ENCODE data around the gene KRT2. TPM values are rescaled to one million over a fixed set of nuclear protein-coding genes. Genes with fewer than 3 reads are reported as not detected.

The KRT2 gene
- not detected for total RNA-seq

GRCh38 chr12:52651726-52652261, at the start of gene KRT2:
Gene KRT2 (minus strand): TSS chr12:52652211. CDS start chr12:52652142, 69 bp downstream.
- H3K27ac Mint-ChIP-seq, result no peak within 1 kb of the TSS

GRCh38 chr12:52701281-52701680, 49.3 kb upstream of the KRT2 start:
- Mint-ChIP-seq H3K27ac (no peak overlapping the region), H3K9me3 (no peaks in the 10 kb centered on the region), H3K36me3 (no peaks in the 10 kb centered on the region)
- ATAC-seq (no peak), DNase-seq (ENCODE audit: low spot score in 2 of 2) (no peak)

More at GRCh38 chr12:52651726-52652261, at the start of gene KRT2:
- no peak for ATAC-seq
- no peak for DNase-seq (ENCODE audit: low spot score in 2 of 2)
- H3K36me3 Mint-ChIP-seq, result no peaks in the 10 kb centered on the region
- no peaks in the 10 kb centered on the region for H3K9me3 Mint-ChIP-seq

GRCh38 chr12:52699960-52700359, 47.9 kb upstream of the KRT2 start:
- Mint-ChIP-seq H3K36me3 (no peaks in the 10 kb centered on the region), H3K27ac (no peak overlapping the region), H3K9me3 (no peaks in the 10 kb centered on the region)
- no peak for ATAC-seq
- DNase-seq (ENCODE audit: low spot score in 2 of 2), result no peak

GRCh38 chr12:52699373-52699772, 47.4 kb upstream of the KRT2 start:
- Mint-ChIP-seq H3K36me3 (no peaks in the 10 kb centered on the region), H3K27ac (no peak overlapping the region), H3K9me3 (no peaks in the 10 kb centered on the region)
- DNase-seq (ENCODE audit: low spot score in 2 of 2) (no peak), ATAC-seq (no peak)

GRCh38 chr12:52698651-52699340, 46.8 kb upstream of the KRT2 start:
- no peaks in the 10 kb centered on the region for H3K36me3 Mint-ChIP-seq

GRCh38 chr12:52697058-52697582, 45.1 kb upstream of the KRT2 start:
- DNase-seq (ENCODE audit: low spot score in 2 of 2) (no peak), ATAC-seq (no peak)
- no peak overlapping the region for H3K27ac Mint-ChIP-seq
- H3K9me3 Mint-ChIP-seq, result no peaks in the 10 kb centered on the region
- no peaks in the 10 kb centered on the region for H3K36me3 Mint-ChIP-seq

More at GRCh38 chr12:52698651-52699340, 46.8 kb upstream of the KRT2 start:
- Mint-ChIP-seq H3K9me3 (no peaks in the 10 kb centered on the region), H3K27ac (no peak overlapping the region)
- ATAC-seq, result no peak
- DNase-seq (ENCODE audit: low spot score in 2 of 2), result no peak

GRCh38 chr12:52696588-52696987, 44.6 kb upstream of the KRT2 start:
- Mint-ChIP-seq H3K36me3 (no peaks in the 10 kb centered on the region), H3K9me3 (no peaks in the 10 kb centered on the region), H3K27ac (no peak overlapping the region)
- DNase-seq (ENCODE audit: low spot score in 2 of 2), result no peak
- no peak for ATAC-seq

GRCh38 chr12:52695039-52695438, 43.0 kb upstream of the KRT2 start:
- Mint-ChIP-seq H3K36me3 (no peaks in the 10 kb centered on the region), H3K27ac (no peak overlapping the region), H3K9me3 (no peaks in the 10 kb centered on the region)
- DNase-seq (ENCODE audit: low spot score in 2 of 2) (no peak), ATAC-seq (no peak)

- Mint-ChIP-seq H3K27ac (no peak overlapping the region), H3K9me3 (no peaks in the 10 kb centered on the region), H3K36me3 (no peaks in the 10 kb centered on the region)
- ATAC-seq (no peak), DNase-seq (ENCODE audit: low spot score in 2 of 2) (no peak)
These were observed 42.1 kb upstream of the KRT2 start for GRCh38 chr12:52694151-52694550.

GRCh38 chr12:52693261-52693660, 41.2 kb upstream of the KRT2 start:
- no peaks in the 10 kb centered on the region for H3K36me3 Mint-ChIP-seq
- no peak overlapping the region for H3K27ac Mint-ChIP-seq
- no peak for DNase-seq (ENCODE audit: low spot score in 2 of 2)
- no peak for ATAC-seq
- H3K9me3 Mint-ChIP-seq, result no peaks in the 10 kb centered on the region

- ATAC-seq, result no peak
- no peak for DNase-seq (ENCODE audit: low spot score in 2 of 2)
- Mint-ChIP-seq H3K27ac (no peak overlapping the region), H3K9me3 (no peaks in the 10 kb centered on the region), H3K36me3 (no peaks in the 10 kb centered on the region)
These were observed 40.2 kb upstream of the KRT2 start for GRCh38 chr12:52692254-52692653.

- Mint-ChIP-seq H3K27ac (peak overlapping the region in 1 of 2 donors; percentile 59), H3K9me3 (no peaks in the 10 kb centered on the region), H3K36me3 (no peaks in the 10 kb centered on the region)
- no peak for DNase-seq (ENCODE audit: low spot score in 2 of 2)
- no peak for ATAC-seq
These were observed 39.8 kb upstream of the KRT2 start for GRCh38 chr12:52691841-52692150.

- Mint-ChIP-seq H3K36me3 (no peaks in the 10 kb centered on the region), H3K27ac (peak overlapping the region in 1 of 2 donors; percentile 59), H3K9me3 (no peaks in the 10 kb centered on the region)
- DNase-seq (ENCODE audit: low spot score in 2 of 2) (peak in 1 of 2 donors; percentile 47), ATAC-seq (peak; percentile 73 to 81)
These were observed 39.2 kb upstream of the KRT2 start for GRCh38 chr12:52691076-52691840.

- no peaks in the 10 kb centered on the region for H3K9me3 Mint-ChIP-seq
- DNase-seq (ENCODE audit: low spot score in 2 of 2) (no peak), ATAC-seq (peak in 1 of 2 donors; percentile 16)
- no peaks in the 10 kb centered on the region for H3K36me3 Mint-ChIP-seq
- peak overlapping the region in 1 of 2 donors; percentile 59 for H3K27ac Mint-ChIP-seq
These were observed 38.5 kb upstream of the KRT2 start for GRCh38 chr12:52690351-52691075.

GRCh38 chr12:52689936-52690335, 37.9 kb upstream of the KRT2 start:
- H3K36me3 Mint-ChIP-seq, result no peaks in the 10 kb centered on the region
- no peaks in the 10 kb centered on the region for H3K9me3 Mint-ChIP-seq

GRCh38 chr12:52689239-52689638, 37.2 kb upstream of the KRT2 start:
- Mint-ChIP-seq H3K9me3 (no peaks in the 10 kb centered on the region), H3K36me3 (no peaks in the 10 kb centered on the region), H3K27ac (no peak overlapping the region)
- no peak for DNase-seq (ENCODE audit: low spot score in 2 of 2)
- ATAC-seq, result no peak

More at GRCh38 chr12:52689936-52690335, 37.9 kb upstream of the KRT2 start:
- H3K27ac Mint-ChIP-seq, result no peak overlapping the region
- ATAC-seq (no peak), DNase-seq (ENCODE audit: low spot score in 2 of 2) (no peak)

- H3K9me3 Mint-ChIP-seq, result no peaks in the 10 kb centered on the region
- ATAC-seq, result no peak
- H3K36me3 Mint-ChIP-seq, result no peaks in the 10 kb centered on the region
- DNase-seq (ENCODE audit: low spot score in 2 of 2), result no peak
- H3K27ac Mint-ChIP-seq, result no peak overlapping the region
These were observed 36.5 kb upstream of the KRT2 start for GRCh38 chr12:52688481-52688880.
